Ovary (tissue), 3 donors: ENCODE data around the gene SNCAIP.

ENCODE experiments used
- POLR2A ChIP-seq: fragments of 450-650 bp; IDR thresholded peaks from one replicate; pipeline ENCODE4 v1.6.1; 2017; ENCODE audit warnings: antibody characterized with exemption, mild to moderate bottlenecking, moderate library complexity
- TF ChIP-seq, protein P1 (sequence below), 3 donors: fragments of 450-650 bp in 2 of 3; fragments of 200-600 bp in 1 of 3; IDR thresholded peaks; one replicate each; pipeline versions ENCODE4 v1.5.1 to v1.8.0; 2016 to 2022; ENCODE audit warnings: antibody characterized with exemption in 3 of 3, mild to moderate bottlenecking in 1 of 3
- donor health status: DM: no; HTN: no; CAD: no.

DNA sequence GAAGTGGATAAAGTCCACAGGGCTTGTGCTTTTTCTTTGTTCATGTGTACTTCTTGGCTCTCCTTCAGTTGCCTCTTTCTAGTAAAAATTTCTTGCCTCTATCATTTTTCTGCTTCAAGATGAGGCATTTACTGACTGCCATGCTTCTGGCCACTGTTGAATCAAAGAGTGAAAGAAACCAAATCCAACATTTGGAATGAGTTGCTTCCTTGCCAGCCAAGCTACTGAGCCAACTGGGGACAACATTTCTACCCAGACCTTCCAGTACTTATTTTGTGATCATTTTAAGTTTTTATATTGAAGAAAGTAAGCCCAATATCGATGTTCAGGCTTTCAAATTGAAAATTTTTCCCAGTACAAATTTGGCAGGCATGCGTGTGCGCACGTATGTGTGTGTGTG lies 73.2 kb downstream of the SNCAIP start:
- TF ChIP-seq, protein P1, sequence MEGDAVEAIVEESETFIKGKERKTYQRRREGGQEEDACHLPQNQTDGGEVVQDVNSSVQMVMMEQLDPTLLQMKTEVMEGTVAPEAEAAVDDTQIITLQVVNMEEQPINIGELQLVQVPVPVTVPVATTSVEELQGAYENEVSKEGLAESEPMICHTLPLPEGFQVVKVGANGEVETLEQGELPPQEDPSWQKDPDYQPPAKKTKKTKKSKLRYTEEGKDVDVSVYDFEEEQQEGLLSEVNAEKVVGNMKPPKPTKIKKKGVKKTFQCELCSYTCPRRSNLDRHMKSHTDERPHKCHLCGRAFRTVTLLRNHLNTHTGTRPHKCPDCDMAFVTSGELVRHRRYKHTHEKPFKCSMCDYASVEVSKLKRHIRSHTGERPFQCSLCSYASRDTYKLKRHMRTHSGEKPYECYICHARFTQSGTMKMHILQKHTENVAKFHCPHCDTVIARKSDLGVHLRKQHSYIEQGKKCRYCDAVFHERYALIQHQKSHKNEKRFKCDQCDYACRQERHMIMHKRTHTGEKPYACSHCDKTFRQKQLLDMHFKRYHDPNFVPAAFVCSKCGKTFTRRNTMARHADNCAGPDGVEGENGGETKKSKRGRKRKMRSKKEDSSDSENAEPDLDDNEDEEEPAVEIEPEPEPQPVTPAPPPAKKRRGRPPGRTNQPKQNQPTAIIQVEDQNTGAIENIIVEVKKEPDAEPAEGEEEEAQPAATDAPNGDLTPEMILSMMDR (IDR thresholded peaks at IDR 0.05) = no peak
- no peak for TF ChIP-seq POLR2A
